ENCODE measurements around the gene OR6N2.

OR6N2 gene, protein sequence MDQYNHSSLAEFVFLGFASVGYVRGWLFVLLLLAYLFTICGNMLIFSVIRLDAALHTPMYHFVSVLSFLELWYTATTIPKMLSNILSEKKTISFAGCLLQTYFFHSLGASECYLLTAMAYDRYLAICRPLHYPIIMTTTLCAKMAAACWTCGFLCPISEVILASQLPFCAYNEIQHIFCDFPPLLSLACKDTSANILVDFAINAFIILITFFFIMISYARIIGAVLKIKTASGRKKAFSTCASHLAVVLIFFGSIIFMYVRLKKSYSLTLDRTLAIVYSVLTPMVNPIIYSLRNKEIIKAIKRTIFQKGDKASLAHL

GRCh38 chr1:158781104-158781503, at the start of gene OR6N2:
Gene OR6N2, minus strand, starts transcription at chr1:158781204. Its CDS starts 3,569 bp downstream, at chr1:158777635.
- DNase-seq, result no peak

DNA sequence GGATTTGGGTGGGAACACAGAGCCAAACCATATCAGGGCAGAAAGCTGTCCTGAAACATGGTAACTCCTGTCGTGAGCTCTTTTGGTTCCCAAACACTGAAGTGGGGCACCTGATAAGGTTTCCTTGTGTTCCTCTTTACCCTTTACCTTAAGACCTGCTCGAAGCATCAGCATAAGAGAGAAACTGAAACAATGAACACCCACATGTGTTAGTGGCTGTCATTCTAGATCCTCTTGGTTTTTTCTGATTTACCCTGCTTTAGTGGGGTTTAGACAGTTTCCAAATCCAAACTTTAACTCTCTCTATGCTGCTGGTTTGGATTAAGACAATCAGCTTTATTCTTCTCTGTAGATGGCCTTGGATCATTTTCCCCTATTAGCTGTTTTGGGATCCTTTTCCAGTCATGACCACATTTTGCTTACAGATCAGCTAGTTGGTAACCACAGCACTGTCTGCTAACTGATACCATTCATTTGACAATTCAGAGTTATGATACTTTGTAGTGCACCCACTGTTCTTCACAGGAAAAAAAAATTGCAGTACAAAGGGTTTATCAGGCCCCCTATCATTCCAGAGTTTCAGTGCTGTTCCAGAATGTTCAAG, 49.2 kb upstream of the OR6N2 start:
- no peak for DNase-seq

DNA sequence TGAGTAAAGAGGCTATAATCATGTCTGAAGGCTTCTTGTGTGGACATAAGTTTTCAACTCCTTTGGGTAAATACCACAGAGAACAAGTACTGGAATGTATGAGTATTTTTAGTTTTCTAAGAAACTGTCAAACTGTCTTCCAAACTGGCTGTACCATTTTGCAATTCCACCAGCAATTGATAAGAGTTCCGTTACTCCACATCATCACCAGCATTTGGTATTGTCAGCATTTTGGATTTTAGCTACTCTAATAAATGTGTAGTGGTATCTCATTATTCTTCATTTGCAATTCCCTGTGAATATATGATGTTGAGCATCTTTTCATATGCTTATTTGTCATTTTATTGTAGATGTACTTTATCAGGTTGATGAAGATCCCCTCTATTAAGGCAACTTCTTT, 40.7 kb upstream of the OR6N2 start:
- DNase-seq, result no peak

GRCh38 chr1:158819461-158820443, 38.7 kb upstream of the OR6N2 start:
- no peak for DNase-seq

GRCh38 chr1:158818975-158819431, 38.0 kb upstream of the OR6N2 start:
- no peak for DNase-seq

- no peak for DNase-seq
These were observed 37.6 kb upstream of the OR6N2 start for GRCh38 chr1:158818560-158818959.

DNA sequence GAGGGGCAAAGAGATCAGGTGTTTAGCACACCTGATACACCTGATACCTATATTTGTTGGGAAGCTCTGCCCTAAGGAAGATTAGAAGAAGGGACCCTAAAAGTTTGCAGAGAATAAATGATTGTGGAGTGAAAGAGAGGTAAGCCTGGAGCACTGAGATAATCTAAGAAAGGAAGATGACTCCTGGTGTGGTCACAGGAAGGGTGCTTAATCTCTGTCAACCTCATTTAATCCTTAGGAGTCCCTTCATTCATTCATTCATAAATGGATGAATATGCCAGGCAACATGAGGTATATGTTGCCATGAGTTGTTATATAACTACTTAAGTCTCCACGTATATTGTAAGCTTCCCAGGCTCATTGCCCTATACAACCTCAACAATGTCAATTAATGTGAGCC, 34.0 kb upstream of the OR6N2 start:
- no peak for DNase-seq

DNA sequence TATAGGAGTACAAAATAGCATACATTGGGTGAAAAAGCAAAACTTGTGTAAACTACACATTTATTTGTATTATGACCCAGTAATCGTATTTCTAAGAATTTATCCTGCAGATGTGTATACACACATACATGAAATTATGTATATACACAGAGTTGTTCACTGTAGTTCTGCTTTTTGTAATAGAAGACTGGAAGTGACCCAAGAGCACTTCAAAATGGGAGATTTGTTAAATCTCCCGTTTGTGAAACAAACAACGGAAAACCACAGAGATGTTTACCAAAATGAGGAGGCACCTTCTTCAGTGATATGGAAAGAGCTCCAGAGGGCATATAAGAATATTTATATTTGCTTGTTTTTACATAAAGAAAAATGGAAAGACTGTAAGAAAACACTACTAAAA, 32.2 kb upstream of the OR6N2 start:
- DNase-seq, result no peak

- no peak for DNase-seq
These were observed 31.3 kb upstream of the OR6N2 start for GRCh38 chr1:158812336-158812735.

DNA sequence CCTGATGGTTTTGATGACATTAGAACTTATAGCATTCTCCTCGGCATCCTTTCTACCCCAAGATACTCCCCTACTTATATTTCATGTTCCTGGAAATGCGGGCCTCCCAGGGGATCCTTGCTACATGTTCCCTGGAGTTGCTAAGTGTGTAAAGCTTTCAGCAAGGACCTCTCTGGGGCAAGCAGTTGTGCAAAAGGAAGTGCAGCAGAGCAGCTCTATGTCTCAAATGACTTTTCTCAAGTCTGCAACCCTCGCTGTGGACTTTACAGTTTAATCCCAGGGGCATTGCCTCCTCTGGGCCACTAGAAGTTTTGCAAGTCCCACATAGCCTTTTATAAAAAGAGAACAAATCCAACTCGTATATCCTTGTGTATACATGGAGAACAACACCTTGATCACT, 29.3 kb upstream of the OR6N2 start:
- no peak for DNase-seq

- DNase-seq, result no peak
These were observed 28.9 kb upstream of the OR6N2 start for GRCh38 chr1:158809862-158810261.

GRCh38 chr1:158809256-158809655, 28.3 kb upstream of the OR6N2 start:
- no peak for DNase-seq

GRCh38 chr1:158806916-158807536, 26.0 kb upstream of the OR6N2 start:
- no peak for DNase-seq

- DNase-seq, result no peak
These were observed 22.7 kb upstream of the OR6N2 start for GRCh38 chr1:158803678-158804077.

GRCh38 chr1:158801396-158801795, 20.4 kb upstream of the OR6N2 start:
- no peak for DNase-seq

DNA sequence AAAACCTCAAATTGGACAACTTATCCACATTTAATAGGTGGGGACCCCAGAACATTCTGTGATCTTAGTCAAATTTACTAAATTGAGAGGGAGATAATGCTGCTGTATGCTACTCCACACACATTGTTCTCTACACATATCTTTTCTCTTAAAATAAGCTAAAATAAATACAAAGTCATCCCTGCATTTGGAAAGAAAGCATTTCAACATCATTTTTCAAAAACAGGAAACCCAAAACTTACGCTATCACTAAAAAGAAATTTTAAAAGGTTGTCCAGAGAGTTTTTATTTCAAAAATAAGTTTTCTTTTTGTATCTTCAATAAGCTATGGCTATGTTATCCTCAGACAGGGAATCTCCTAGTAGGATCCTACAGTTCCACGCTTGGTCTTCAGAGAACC, 19.5 kb upstream of the OR6N2 start:
- no peak for DNase-seq

DNA sequence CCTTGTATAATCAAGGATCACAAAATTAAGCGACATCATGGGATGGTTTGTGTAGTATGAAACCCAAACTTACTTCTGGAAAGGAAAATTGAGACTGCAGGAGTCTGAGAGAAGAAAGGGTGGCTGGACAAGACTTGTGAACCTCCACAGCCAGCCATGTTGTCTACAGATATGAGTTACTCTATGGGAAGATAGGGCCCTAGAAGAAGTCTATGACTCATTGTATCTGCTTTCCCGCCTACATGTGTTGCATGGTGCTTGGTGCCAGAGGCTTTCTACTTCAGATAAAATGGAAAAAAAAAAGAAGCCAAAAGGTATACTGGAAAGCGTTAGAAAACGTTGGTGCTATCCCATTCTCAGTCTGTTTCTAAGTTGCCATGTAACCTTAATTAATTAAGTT, 18.7 kb upstream of the OR6N2 start:
- no peak for DNase-seq

DNA sequence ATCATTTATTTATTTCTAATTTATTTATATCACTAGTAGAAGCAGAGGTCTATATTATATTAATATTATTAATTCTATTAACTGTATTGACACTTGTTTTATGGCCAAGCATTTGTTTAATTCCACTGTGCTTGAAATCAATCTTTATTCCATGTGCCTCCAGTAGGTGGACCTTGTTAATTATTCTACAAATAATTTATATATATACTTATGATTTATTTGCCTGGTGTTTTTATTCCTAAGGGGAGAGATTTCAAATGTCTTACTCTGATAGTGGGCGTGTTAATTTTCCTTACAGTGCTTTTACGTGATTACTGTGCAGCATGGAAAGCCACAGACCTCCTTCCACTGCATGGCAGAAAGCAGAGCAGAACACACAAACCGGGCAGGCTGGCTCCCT, 17.5 kb upstream of the OR6N2 start:
- DNase-seq, result no peak

- no peak for DNase-seq
These were observed 13.2 kb upstream of the OR6N2 start for GRCh38 chr1:158794247-158794646.

GRCh38 chr1:158793604-158794003, 12.6 kb upstream of the OR6N2 start:
- no peak for DNase-seq

- no peak for DNase-seq
These were observed 8.8 kb downstream of the OR6N2 start, which contains the start of gene OR6N1 for GRCh38 chr1:158771950-158772866. Gene OR6N1, minus strand, starts transcription at chr1:158772195. Its CDS starts 5,513 bp downstream, at chr1:158766682.

DNA sequence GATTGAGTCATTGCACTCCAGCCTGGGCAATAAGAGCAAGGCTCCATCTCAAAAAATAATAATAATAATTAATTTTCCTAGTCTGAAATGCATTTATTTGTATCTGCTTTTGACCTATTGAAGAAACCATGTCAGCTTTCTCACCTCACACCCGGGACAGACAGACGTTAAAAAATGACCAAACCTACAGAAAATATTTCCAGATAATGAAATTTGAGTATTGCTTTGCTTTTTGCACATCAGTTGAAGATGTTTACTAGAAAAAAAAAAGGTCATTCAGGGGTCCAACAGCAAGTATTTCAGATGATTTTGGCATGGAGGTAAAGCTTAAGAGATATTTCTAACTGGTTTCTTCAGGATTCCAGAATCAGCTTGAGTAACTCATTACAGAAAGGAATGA, 26.6 kb downstream of the OR6N2 start, which contains the start of gene OR6K6:
TSS of gene OR6K6 (plus strand) at position 301 of the 400 bp plus-strand sequence. CDS start 168 bp downstream, outside the sequence.
- no peak for DNase-seq

Measured in NCI-H748 treated with DMSO at 0.1 percent for 48 hours (cell line).